NCI-H510A (cell line): ENCODE measurements around the gene CA10.
A peak's percentile ranks its signal among the peaks of the same experiment; 100 is the strongest.

ENCODE experiments used
- DNase-seq: peaks from one replicate; lab custom pipeline; 2025; lab: John Stamatoyannopoulos, UW

Gene CA10

GRCh38 chr17:51597345-51597744, 561.2 kb downstream of the CA10 start:
- no peak for DNase-seq

DNA sequence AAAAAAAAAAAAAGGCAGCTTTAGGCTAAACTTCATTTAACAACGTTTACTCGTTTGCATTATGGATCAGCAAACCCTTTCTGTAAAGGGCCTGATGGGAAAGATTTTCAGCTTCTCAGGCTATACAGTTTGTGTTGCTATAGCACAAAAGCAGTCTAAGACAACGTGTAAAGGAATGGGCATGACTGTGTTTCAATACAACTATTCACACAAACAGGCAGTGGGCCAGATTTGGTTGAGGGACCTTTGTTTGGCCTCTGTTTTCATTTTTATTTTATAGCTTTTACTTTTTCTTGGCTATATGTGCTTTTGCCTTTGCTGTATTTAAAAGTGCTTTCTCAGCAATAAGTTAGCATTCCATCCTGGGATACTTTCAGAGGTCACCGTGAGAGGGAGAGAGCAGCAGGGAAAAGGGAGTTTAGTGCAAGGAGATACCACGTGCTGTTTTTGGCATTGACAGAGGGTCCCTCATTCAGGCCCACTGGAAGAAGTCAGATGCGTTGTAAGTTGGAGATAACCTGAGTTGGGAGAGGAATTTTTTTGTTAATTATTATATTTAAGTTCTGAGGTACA, 562.6 kb downstream of the CA10 start:
- no peak for DNase-seq

DNA sequence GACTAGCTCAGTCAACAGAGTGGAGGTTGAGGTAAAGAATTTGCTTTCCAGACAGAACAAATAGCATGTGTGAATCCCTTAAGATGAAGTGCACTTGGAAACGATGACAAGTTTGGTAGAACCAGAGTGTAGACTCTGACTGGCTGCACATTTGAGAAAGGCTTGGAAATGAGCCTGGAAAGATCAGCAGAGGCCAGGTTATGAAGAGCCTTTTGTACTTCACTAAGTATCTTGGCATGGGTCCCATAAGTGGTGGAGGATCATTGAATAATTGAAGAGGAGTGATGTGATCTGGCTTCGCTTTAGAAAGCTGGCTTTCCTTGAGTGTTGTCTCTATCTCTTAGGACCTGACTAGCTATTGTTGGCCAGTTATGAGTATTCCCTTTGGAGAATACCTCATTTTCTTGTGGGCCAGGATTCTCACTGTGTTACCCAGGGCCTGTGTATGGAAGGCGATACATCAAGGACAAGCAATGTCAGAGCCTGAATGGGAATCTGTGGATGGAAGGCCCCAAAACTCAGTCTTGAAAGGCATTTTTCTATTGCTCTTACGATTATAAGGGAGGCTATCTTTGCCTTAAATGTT, 568.4 kb downstream of the CA10 start:
- DNase-seq, result peak; percentile 10

GRCh38 chr17:51588063-51588462, 570.5 kb downstream of the CA10 start:
- DNase-seq, result no peak

DNA sequence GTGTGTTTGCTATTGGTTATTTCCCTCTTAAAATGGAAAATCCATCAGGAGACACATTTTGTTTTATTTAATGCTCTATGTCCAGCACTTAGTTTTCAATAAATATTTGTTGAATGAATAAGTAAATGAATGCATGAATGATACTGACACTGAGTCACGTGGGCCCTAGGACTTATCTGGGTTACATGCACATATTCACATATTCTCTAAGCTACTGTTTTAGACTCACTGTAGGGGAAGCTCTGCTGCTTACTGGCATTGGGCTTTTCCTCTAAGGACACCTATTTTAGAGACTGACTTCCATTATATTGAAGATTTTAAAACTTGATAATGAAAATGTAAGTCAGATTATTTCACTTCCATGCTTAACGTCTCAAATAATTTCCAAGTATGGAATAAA, 571.0 kb downstream of the CA10 start:
- no peak for DNase-seq

GRCh38 chr17:51585514-51586104, 572.9 kb downstream of the CA10 start:
- DNase-seq, result no peak

GRCh38 chr17:51580869-51581268, 577.6 kb downstream of the CA10 start:
- no peak for DNase-seq
